Osteoblast (primary cell): ENCODE measurements around the gene RFFL. TPM values are rescaled to one million over a fixed set of nuclear protein-coding genes. Genes with fewer than 3 reads are reported as not detected.
A peak's percentile ranks its signal among the peaks of the same experiment; 100 is the strongest.

Source experiments
- DNase-seq: peaks from one replicate; pipeline ENCODE4 v3.0.0; 2011; ENCODE audit warnings: low spot score, mixed read lengths; ENCODE audit not compliant: insufficient read length; ENCODE audit errors: missing footprints
- H2AFZ ChIP-seq: 2 replicates; pipeline ENCODE4 v1.6.0; 2011; ENCODE audit warnings: mild to moderate bottlenecking, low read length
- H3K27ac ChIP-seq: 2 replicates; pipeline ENCODE4 v1.5.1; 2011; ENCODE audit warnings: mild to moderate bottlenecking, low read depth, low read length, moderate library complexity
- H3K27me3 ChIP-seq: 2 replicates; pipeline ENCODE4 v1.6.0; 2012; ENCODE audit warnings: mild to moderate bottlenecking, control low read depth, inconsistent platforms, low read length, moderate library complexity; ENCODE audit not compliant: insufficient read depth
- H3K36me3 ChIP-seq: 2 replicates; pipeline ENCODE4 v1.5.1; 2011; ENCODE audit warnings: mild to moderate bottlenecking, low read length, control low read depth, moderate library complexity; ENCODE audit not compliant: insufficient read depth
- H3K4me1 ChIP-seq: 2 replicates; pipeline ENCODE4 v1.5.1; 2011; ENCODE audit warnings: mild to moderate bottlenecking, low read length, control low read depth, moderate library complexity; ENCODE audit not compliant: insufficient read depth
- H3K4me2 ChIP-seq: 2 replicates; pipeline ENCODE4 v1.6.0; 2011; ENCODE audit warnings: mild to moderate bottlenecking, low read length; ENCODE audit not compliant: insufficient read depth
- H3K4me3 ChIP-seq: fragments of 200-600 bp; sonication (generic); 3 replicates; pipeline ENCODE4 v1.5.1; 2012; ENCODE audit warnings: mild to moderate bottlenecking, low read length, inconsistent platforms; ENCODE audit not compliant: insufficient read depth
- H3K79me2 ChIP-seq: 2 replicates; pipeline ENCODE4 v1.6.0; 2012; ENCODE audit warnings: mild to moderate bottlenecking, low read length, control low read depth, inconsistent platforms; ENCODE audit not compliant: insufficient read depth
- H3K9me3 ChIP-seq: 2 replicates; pipeline ENCODE4 v1.5.1; 2011; ENCODE audit warnings: low read depth, low read length, control low read depth
- H4K20me1 ChIP-seq: 2 replicates; pipeline ENCODE4 v1.6.0; 2012; ENCODE audit warnings: mild to moderate bottlenecking, low read length, control low read depth; ENCODE audit not compliant: insufficient read depth
- CTCF ChIP-seq: IDR thresholded peaks from 2 replicates; pipeline ENCODE4 v1.5.1; 2011; ENCODE audit warnings: mild to moderate bottlenecking, low read depth, low read length, moderate library complexity; ENCODE audit errors: extremely low read depth
- total RNA-seq: library from RNA; depleted of rRNA; stranded (reverse); fragments of >200 nt; gene quantifications from 2 replicates; pipeline ENCODE4 v1.2.3, GENCODE V29; 2012

The RFFL gene
- total RNA-seq, 1 donor, result 15.2 TPM

DNA sequence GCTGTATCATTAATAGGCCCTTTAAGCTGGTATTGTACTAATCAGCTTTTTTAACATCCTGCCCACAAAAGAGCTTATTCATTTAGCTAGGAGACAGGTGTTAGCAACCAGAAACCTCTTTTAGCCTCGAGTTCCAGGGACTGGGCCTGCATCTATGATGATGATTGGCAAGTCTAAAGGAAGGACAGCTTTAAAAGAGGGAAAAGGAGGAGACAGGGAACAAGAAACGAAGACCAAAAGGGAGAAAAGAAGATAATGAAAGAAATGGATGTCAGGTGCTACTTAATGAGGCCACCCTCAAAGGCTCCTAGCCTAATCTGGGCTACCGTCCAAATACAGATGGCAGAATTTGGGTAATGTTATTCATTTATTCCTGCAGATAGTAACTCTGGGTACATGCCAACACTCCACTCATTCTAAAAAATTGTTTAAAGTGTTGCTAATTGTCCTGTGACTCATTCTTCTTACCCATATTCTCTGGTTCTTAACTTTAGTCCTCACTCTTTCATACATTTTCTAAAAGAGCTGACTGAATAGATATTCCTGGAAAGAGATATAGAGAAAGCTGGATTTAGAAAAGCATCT, 18.7 kb upstream of the RFFL start:
- Histone ChIP-seq H3K4me3 (no peak overlapping the region), H3K27ac (no peak overlapping the region)

DNA sequence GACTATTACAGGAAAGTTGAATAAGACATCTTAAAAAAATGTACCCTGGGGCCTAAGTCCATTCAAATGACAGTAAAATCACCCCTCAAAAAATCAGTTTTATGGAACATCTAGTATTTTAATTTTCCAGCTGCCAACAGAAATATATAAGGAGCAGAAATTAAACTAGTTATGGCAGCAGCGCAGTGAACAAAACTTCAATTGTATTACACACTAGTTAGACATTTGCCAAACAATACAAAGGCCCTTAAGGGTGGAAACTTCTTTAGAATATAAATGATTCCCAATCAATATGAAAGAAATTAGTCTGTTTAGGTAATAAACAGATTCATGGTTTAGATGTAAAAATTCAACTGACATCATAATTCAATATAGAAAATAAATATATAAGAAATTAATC, 18.1 kb upstream of the RFFL start:
- H3K79me2 ChIP-seq, result peaks cover 84% of the 10 kb centered on the region
- no peaks in the 10 kb centered on the region for H3K9me3 ChIP-seq
- H3K27ac ChIP-seq, result no peak overlapping the region
- no peaks in the 10 kb centered on the region for H3K27me3 ChIP-seq
- no peak for DNase-seq
- peaks cover 22% of the 10 kb centered on the region for H3K4me1 ChIP-seq
- no peak overlapping the region for H3K4me2 ChIP-seq
- H2AFZ ChIP-seq, result no peak overlapping the region
- no peak overlapping the region for H3K4me3 ChIP-seq
- TF ChIP-seq CTCF, result no peak
- peaks cover 10% of the 10 kb centered on the region for H4K20me1 ChIP-seq
- H3K36me3 ChIP-seq, result no peaks in the 10 kb centered on the region

More for the DNA sequence above, 18.7 kb upstream of the RFFL start:
- Histone ChIP-seq H3K9me3 (no peaks in the 10 kb centered on the region), H3K4me2 (peak overlapping the region; percentile 6), H3K79me2 (peaks cover 85% of the 10 kb centered on the region), H3K4me1 (peaks cover 22% of the 10 kb centered on the region), H4K20me1 (peaks cover 9% of the 10 kb centered on the region), H3K36me3 (no peaks in the 10 kb centered on the region), H2AFZ (no peak overlapping the region), H3K27me3 (no peaks in the 10 kb centered on the region)
- DNase-seq, result no peak
- no peak for TF ChIP-seq CTCF

DNA sequence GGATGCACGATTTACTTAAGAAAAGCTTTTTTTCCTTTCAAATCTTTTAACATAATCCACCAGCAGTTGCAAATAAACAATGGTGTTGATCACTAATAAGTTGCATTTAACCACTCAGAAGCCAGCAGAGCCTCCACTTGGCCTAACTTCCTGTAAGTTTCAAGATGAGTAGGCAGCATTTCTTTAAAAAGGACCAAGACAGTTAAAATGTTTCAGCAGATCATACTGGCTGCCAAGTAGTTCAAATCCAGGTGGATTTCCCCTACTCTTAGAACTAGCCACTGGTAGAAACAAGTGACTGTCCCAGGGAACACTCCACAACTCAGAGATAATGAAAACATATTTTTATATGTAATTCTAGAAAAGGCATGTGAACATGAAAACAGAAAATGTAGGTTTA, 17.0 kb upstream of the RFFL start:
- no peak overlapping the region for H3K27ac ChIP-seq
- H3K4me3 ChIP-seq, result no peak overlapping the region
- no peak overlapping the region for H2AFZ ChIP-seq
- peaks cover 24% of the 10 kb centered on the region for H3K4me1 ChIP-seq
- H3K4me2 ChIP-seq, result no peak overlapping the region
- H4K20me1 ChIP-seq, result peaks cover 12% of the 10 kb centered on the region
- H3K79me2 ChIP-seq, result peaks cover 79% of the 10 kb centered on the region
- no peaks in the 10 kb centered on the region for H3K9me3 ChIP-seq
- no peaks in the 10 kb centered on the region for H3K27me3 ChIP-seq
- H3K36me3 ChIP-seq, result no peaks in the 10 kb centered on the region
- TF ChIP-seq CTCF, result no peak
- no peak for DNase-seq

- no peaks in the 10 kb centered on the region for H3K36me3 ChIP-seq
- no peaks in the 10 kb centered on the region for H3K27me3 ChIP-seq
- no peak overlapping the region for H3K4me3 ChIP-seq
- DNase-seq, result no peak
- peaks cover 12% of the 10 kb centered on the region for H4K20me1 ChIP-seq
- H2AFZ ChIP-seq, result no peak overlapping the region
- H3K27ac ChIP-seq, result no peak overlapping the region
- no peak overlapping the region for H3K4me2 ChIP-seq
- H3K79me2 ChIP-seq, result peaks cover 81% of the 10 kb centered on the region
- peaks cover 22% of the 10 kb centered on the region for H3K4me1 ChIP-seq
- H3K9me3 ChIP-seq, result no peaks in the 10 kb centered on the region
- TF ChIP-seq CTCF, result no peak
These were observed 16.3 kb upstream of the RFFL start for GRCh38 chr17:35079547-35080423.
